HUDEP-2 (cell line): Measurements from ENCODE around the gene KCNJ12.
"Not testable (repeated sequence)": the region's sequence is repeated elsewhere in the genome, so short reads cannot be mapped to it uniquely, and the experiment has no call there.

Experiments
- DNase-seq, 76 experiments: peaks; one replicate each; lab custom pipeline; 2025; ENCODE audit not compliant: unreplicated experiment in 76 of 76; lab: John Stamatoyannopoulos, UW

KCNJ12 gene

GRCh38 chr17:21417921-21418320 is 41.8 kb downstream of the KCNJ12 start:
- no peak for DNase-seq

- DNase-seq: no peak
Measured at GRCh38 chr17:21418446-21419298, 42.5 kb downstream of the KCNJ12 start.

GRCh38 chr17:21419299-21420239 is 43.4 kb downstream of the KCNJ12 start:
- no peak for DNase-seq

GRCh38 chr17:21420503-21421090 is 44.4 kb downstream of the KCNJ12 start:
- DNase-seq: not testable (repeated sequence)

GRCh38 chr17:21421421-21422310 is 45.5 kb downstream of the KCNJ12 start:
- DNase-seq: not testable (repeated sequence)

GRCh38 chr17:21422311-21423189 is 46.4 kb downstream of the KCNJ12 start:
- DNase-seq: not testable (repeated sequence)

- DNase-seq: not testable (repeated sequence)
Measured at GRCh38 chr17:21423190-21423493, 47.0 kb downstream of the KCNJ12 start.

- DNase-seq: not testable (repeated sequence)
Measured at GRCh38 chr17:21424697-21425096, 48.5 kb downstream of the KCNJ12 start.

GRCh38 chr17:21425321-21425720 is 49.2 kb downstream of the KCNJ12 start:
- DNase-seq: no peak

GRCh38 chr17:21425736-21426135 is 49.6 kb downstream of the KCNJ12 start:
- no peak for DNase-seq

- DNase-seq: not testable (repeated sequence)
Measured at GRCh38 chr17:21426246-21426645, 50.1 kb downstream of the KCNJ12 start.

- DNase-seq: not testable (repeated sequence)
Measured at GRCh38 chr17:21426876-21427275, 50.7 kb downstream of the KCNJ12 start.

GRCh38 chr17:21427727-21428126 is 51.6 kb downstream of the KCNJ12 start:
- not testable (repeated sequence) for DNase-seq

GRCh38 chr17:21428752-21429424 is 52.7 kb downstream of the KCNJ12 start:
- DNase-seq: not testable (repeated sequence)

GRCh38 chr17:21429921-21430628 is 53.9 kb downstream of the KCNJ12 start:
- not testable (repeated sequence) for DNase-seq

- DNase-seq: not testable (repeated sequence)
Measured at GRCh38 chr17:21433971-21434370, 57.8 kb downstream of the KCNJ12 start.

GRCh38 chr17:21434976-21435375 is 58.8 kb downstream of the KCNJ12 start:
- DNase-seq: not testable (repeated sequence)

- DNase-seq: not testable (repeated sequence)
Measured at GRCh38 chr17:21436481-21436880, 60.3 kb downstream of the KCNJ12 start.
